ENCODE data around the gene SLC35E3.

GRCh38 chr12:68760806-68761441, 14.9 kb downstream of the SLC35E3 start:
- TF ChIP-seq CTCF (IDR thresholded peaks at IDR 0.05 in 4 of 5, conservative IDR thresholded peaks at IDR 0.05 in 1 of 5): no peak
- no peak for TF ChIP-seq POLR2A (IDR thresholded peaks at IDR 0.05)
